Fibroblast of mammary gland (primary cell): Measurements from ENCODE around the gene ICAM2.

Experiments used
- DNase-seq: peaks from one replicate; pipeline ENCODE4 v3.0.0-alpha.2; 2010; ENCODE audit warnings: low read depth
- H3K4me3 ChIP-seq: 2 replicates; pipeline ENCODE4 v1.5.1; 2011; ENCODE audit warnings: low read depth, mild to moderate bottlenecking, low read length, moderate library complexity; ENCODE audit not compliant: control insufficient read depth
- TF ChIP-seq, protein P1 (sequence below): conservative IDR thresholded peaks from 2 replicates; pipeline ENCODE4 v1.5.1; 2011; ENCODE audit warnings: low read depth, low read length, inconsistent platforms; ENCODE audit not compliant: control insufficient read depth, insufficient read depth

ICAM2 gene

DNA sequence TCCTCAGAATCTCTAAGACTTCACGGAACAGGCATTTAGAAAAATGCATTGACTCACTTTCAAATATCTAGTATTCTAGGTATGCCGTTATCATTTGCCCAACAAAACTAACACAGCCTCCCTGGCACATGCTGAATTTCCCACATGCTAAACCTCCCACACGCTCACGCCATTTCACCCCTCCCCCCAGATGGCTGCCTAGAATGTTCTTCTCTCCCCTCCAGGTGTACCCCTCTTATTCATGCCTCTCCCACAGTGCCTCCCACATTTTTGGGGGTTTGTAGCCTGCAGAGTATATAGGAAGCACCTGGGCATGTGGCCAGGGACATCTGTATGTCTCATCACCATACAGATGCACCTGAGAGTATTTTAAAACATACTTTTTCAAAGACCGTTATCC lies 38.2 kb upstream of the ICAM2 start:
- no peak overlapping the region for H3K4me3 ChIP-seq
- no peak for DNase-seq
- TF ChIP-seq, protein P1, sequence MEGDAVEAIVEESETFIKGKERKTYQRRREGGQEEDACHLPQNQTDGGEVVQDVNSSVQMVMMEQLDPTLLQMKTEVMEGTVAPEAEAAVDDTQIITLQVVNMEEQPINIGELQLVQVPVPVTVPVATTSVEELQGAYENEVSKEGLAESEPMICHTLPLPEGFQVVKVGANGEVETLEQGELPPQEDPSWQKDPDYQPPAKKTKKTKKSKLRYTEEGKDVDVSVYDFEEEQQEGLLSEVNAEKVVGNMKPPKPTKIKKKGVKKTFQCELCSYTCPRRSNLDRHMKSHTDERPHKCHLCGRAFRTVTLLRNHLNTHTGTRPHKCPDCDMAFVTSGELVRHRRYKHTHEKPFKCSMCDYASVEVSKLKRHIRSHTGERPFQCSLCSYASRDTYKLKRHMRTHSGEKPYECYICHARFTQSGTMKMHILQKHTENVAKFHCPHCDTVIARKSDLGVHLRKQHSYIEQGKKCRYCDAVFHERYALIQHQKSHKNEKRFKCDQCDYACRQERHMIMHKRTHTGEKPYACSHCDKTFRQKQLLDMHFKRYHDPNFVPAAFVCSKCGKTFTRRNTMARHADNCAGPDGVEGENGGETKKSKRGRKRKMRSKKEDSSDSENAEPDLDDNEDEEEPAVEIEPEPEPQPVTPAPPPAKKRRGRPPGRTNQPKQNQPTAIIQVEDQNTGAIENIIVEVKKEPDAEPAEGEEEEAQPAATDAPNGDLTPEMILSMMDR = no peak

DNA sequence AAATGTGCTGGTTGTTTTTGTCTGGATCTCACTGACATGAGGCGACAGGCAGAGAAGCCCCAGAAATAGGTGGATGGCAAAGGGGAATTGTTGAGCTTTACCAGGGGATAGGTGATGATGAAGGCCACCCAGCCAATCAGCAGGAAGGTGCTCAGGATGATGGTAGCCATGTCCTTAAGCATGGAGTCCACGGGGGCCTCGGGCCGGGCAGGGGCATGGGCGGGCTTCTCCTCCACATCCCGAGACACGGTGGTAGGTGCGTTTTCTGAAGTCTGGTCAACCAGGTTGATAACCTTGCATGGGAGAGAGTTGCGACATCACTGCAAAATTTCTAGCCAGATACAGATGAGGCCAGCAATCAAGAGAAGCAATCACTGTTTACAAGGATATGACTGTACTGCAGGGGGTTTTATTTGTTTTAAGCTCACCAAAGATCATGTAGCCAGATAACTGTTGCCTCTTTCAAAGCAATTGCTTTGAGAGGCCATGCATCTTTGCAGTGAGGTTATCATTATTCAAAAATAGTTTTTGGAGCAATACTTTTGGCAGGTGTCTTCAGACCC lies 37.3 kb upstream of the ICAM2 start:
- no peak for DNase-seq
- no peak overlapping the region for H3K4me3 ChIP-seq
- TF ChIP-seq, protein P1 = no peak

GRCh38 chr17:64056269-64057005 lies 36.0 kb upstream of the ICAM2 start:
- DNase-seq = no peak
- TF ChIP-seq, protein P1 = no peak
- no peak overlapping the region for H3K4me3 ChIP-seq

- H3K4me3 ChIP-seq = no peak overlapping the region
- TF ChIP-seq, protein P1 = no peak
- DNase-seq = no peak
Measured at GRCh38 chr17:64055183-64056142, 35.0 kb upstream of the ICAM2 start.

- DNase-seq = no peak
- TF ChIP-seq, protein P1 = no peak
- no peak overlapping the region for H3K4me3 ChIP-seq
Measured at GRCh38 chr17:64054304-64054703, 33.9 kb upstream of the ICAM2 start.

DNA sequence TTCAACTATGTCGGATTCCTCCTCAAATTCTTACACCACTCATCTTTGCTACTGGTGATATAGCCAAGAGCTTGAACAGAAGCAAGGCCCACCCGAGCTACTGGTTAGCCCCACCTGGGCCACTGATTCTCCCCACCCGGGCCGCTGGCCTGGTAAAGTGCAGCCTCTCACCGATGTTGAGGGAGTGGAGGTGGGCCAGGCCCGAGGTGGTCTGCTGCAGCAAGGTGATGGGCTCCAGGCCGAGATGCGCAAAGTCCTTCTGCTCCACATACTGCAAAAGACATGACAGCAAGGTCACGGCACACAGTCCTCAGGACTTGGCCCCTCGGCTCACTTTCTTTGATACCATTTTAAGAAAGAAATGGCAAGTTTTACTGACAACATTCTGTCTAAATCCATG lies 32.7 kb upstream of the ICAM2 start:
- TF ChIP-seq, protein P1 = no peak
- no peak for DNase-seq
- H3K4me3 ChIP-seq = no peak overlapping the region
